GM23248 (cell line): ENCODE measurements around the gene MLC1.

ENCODE experiments used
- EZH2 ChIP-seq: fragments of 200-600 bp; sonication (generic); IDR thresholded peaks from 2 replicates; pipeline ENCODE4 v1.6.1; 2018; ENCODE audit warnings: antibody characterized with exemption, mild to moderate bottlenecking; ENCODE audit not compliant: insufficient read depth, poor library complexity, severe bottlenecking
- EZH2phosphoT487 ChIP-seq: fragments of 200-600 bp; sonication (generic); IDR thresholded peaks from 2 replicates; pipeline ENCODE4 v1.6.1; 2018; ENCODE audit warnings: antibody characterized with exemption, moderate library complexity, mild to moderate bottlenecking, low read depth; ENCODE audit not compliant: insufficient read depth

DNA sequence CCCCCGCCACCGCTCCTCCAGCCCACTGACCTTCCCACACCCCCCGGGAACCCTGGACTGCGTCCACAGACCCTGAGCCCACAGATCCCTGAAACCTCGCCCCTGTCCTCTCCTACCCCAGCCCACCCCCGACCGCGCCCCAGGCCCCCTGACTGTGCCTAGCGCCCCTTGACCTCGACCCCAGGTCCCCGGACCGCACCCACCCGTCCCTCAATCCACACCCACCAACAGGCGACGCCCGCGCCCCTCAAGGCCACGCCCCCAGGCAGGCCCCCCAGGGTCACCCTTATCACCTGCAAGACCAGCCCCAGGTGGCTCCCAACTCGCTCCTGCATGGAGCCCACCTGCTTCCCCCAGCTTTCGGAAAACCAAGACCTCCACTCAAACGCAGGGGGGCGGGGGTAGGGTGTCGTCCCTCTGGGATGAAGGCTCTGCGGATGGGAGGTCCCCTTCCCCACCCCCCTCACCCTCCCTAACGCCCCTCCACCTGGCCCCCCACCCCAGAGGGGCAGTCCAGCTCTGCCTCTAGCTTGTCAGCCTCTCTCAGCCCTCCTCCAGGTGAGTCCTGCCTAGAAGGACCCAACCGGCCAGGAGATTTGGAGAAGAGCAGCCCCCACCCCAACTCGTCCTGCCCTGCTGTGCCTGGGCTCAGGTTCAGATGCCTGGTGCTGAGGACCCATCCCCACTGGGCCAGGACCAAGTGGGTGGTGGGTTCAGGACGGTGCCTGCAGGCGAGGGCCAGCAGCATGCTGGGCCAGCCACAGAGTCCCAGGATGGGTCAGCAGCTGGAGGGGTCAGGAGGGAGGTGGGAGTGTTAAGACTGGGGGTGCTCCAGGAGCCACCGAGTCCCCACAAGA, 69.5 kb downstream of the MLC1 start:
- TF ChIP-seq EZH2phosphoT487 (no peak), EZH2 (no peak)
